Activated naive CD8-positive, alpha-beta T cell treated with anti-CD3 and anti-CD28 coated beads, Interleukin-2, amount 50 U/mL, for 16 hours (primary cell): ENCODE measurements around the gene OBSCN.

Experiments
- DNase-seq: peaks from one replicate; pipeline ENCODE4 v3.0.0-alpha.2; 2020; ENCODE audit warnings: low read depth, low spot score

OBSCN gene

GRCh38 chr1:228354390-228355320 lies 146.8 kb downstream of the OBSCN start:
- DNase-seq = no peak

GRCh38 chr1:228356897-228357680 lies 149.2 kb downstream of the OBSCN start:
- DNase-seq = no peak

- no peak for DNase-seq
Observed at GRCh38 chr1:228358039-228358763, 150.4 kb downstream of the OBSCN start.

GRCh38 chr1:228358764-228359612 lies 151.1 kb downstream of the OBSCN start:
- DNase-seq = no peak

- no peak for DNase-seq
Observed at GRCh38 chr1:228359613-228360532, 152.0 kb downstream of the OBSCN start.

GRCh38 chr1:228360533-228361313 lies 152.9 kb downstream of the OBSCN start:
- DNase-seq = no peak

GRCh38 chr1:228361314-228362140 lies 153.7 kb downstream of the OBSCN start:
- DNase-seq = no peak

GRCh38 chr1:228362141-228362883 lies 154.5 kb downstream of the OBSCN start:
- no peak for DNase-seq

GRCh38 chr1:228362884-228363450 lies 155.1 kb downstream of the OBSCN start:
- no peak for DNase-seq

- no peak for DNase-seq
Observed at GRCh38 chr1:228363686-228364067, 155.8 kb downstream of the OBSCN start.

- DNase-seq = no peak
Observed at GRCh38 chr1:228364068-228364705, 156.3 kb downstream of the OBSCN start.

- DNase-seq = no peak
Observed at GRCh38 chr1:228364706-228365213, 156.9 kb downstream of the OBSCN start.

- DNase-seq = no peak
Observed at GRCh38 chr1:228365271-228366061, 157.6 kb downstream of the OBSCN start.

- DNase-seq = no peak
Observed at GRCh38 chr1:228366062-228366865, 158.4 kb downstream of the OBSCN start.
